Measurements from ENCODE around the gene PCBP3. TPM values are rescaled to one million over a fixed set of nuclear protein-coding genes. Genes with fewer than 3 reads are reported as not detected.

The PCBP3 gene
- total RNA-seq, 4 donors from 2014 or later, result 0.77 to 8.6 (median 3.2) TPM; not detected in 1

- no peak overlapping the region for H3K4me3 ChIP-seq
- no peaks in the 10 kb centered on the region for H3K9me3 ChIP-seq
- no peaks in the 10 kb centered on the region for H3K4me1 ChIP-seq
- no peaks in the 10 kb centered on the region for H3K27me3 ChIP-seq
- TF ChIP-seq POLR2A (IDR thresholded peaks at IDR 0.05) (no peak), CTCF (IDR thresholded peaks at IDR 0.05) (no peak)
- no peak for DNase-seq
- no peak overlapping the region for H3K27ac ChIP-seq
- no peaks in the 10 kb centered on the region for H3K36me3 ChIP-seq
- intact Hi-C loops (cut with DNase I; ENCODE audit: low total_unique reads), result no loop called here
Observed at GRCh38 chr21:45598109-45598508, 45.4 kb upstream of the PCBP3 start.

- no peaks in the 10 kb centered on the region for H3K9me3 ChIP-seq
- H3K4me3 ChIP-seq, result no peak overlapping the region
- no peaks in the 10 kb centered on the region for H3K27me3 ChIP-seq
- no peaks in the 10 kb centered on the region for H3K4me1 ChIP-seq
- TF ChIP-seq CTCF (IDR thresholded peaks at IDR 0.05), result no peak
- TF ChIP-seq POLR2A (IDR thresholded peaks at IDR 0.05), result no peak
- intact Hi-C loops (cut with DNase I; ENCODE audit: low total_unique reads), result no loop called here
- H3K36me3 ChIP-seq, result no peaks in the 10 kb centered on the region
- DNase-seq, result no peak
- no peak overlapping the region for H3K27ac ChIP-seq
Observed at GRCh38 chr21:45598666-45599065, 44.9 kb upstream of the PCBP3 start.

- Histone ChIP-seq H3K36me3 (no peaks in the 10 kb centered on the region), H3K27ac (no peak overlapping the region), H3K4me3 (no peak overlapping the region), H3K4me1 (no peaks in the 10 kb centered on the region), H3K9me3 (peaks cover 0 to 2% of the 10 kb centered on the region in 2 donors), H3K27me3 (no peaks in the 10 kb centered on the region)
- intact Hi-C loops (cut with DNase I; ENCODE audit: low total_unique reads), result no loop called here
- DNase-seq, result no peak
- TF ChIP-seq POLR2A (IDR thresholded peaks at IDR 0.05) (no peak), CTCF (IDR thresholded peaks at IDR 0.05) (no peak)
Observed at GRCh38 chr21:45599146-45599581, 44.4 kb upstream of the PCBP3 start.

- TF ChIP-seq CTCF (IDR thresholded peaks at IDR 0.05) (no peak), POLR2A (IDR thresholded peaks at IDR 0.05) (no peak)
- H3K27me3 ChIP-seq, result no peaks in the 10 kb centered on the region
- intact Hi-C loops (cut with DNase I; ENCODE audit: low total_unique reads), result no loop called here
Observed at GRCh38 chr21:45600248-45600647, 43.3 kb upstream of the PCBP3 start.

GRCh38 chr21:45601551-45601950 is 42.0 kb upstream of the PCBP3 start:
- TF ChIP-seq CTCF (IDR thresholded peaks at IDR 0.05) (no peak), POLR2A (IDR thresholded peaks at IDR 0.05) (no peak)
- no peaks in the 10 kb centered on the region for H3K4me1 ChIP-seq
- no peaks in the 10 kb centered on the region for H3K36me3 ChIP-seq
- no peak overlapping the region for H3K27ac ChIP-seq
- DNase-seq, result peak in 1 of 2 donors; percentile 9
- no peak overlapping the region for H3K4me3 ChIP-seq
- peaks cover 0 to 5% of the 10 kb centered on the region in 2 donors for H3K9me3 ChIP-seq
- intact Hi-C loops (cut with DNase I; ENCODE audit: low total_unique reads), result no loop called here
- H3K27me3 ChIP-seq, result no peaks in the 10 kb centered on the region

More at GRCh38 chr21:45600248-45600647, 43.3 kb upstream of the PCBP3 start:
- Histone ChIP-seq H3K27ac (no peak overlapping the region), H3K4me3 (no peak overlapping the region), H3K36me3 (no peaks in the 10 kb centered on the region), H3K4me1 (no peaks in the 10 kb centered on the region), H3K9me3 (peaks cover 0 to 5% of the 10 kb centered on the region in 2 donors)
- DNase-seq, result no peak
